ENCODE measurements around the gene KRT34. TPM values are rescaled to one million over a fixed set of nuclear protein-coding genes. Genes with fewer than 3 reads are reported as not detected.
A peak's percentile ranks its signal among the peaks of the same experiment; 100 is the strongest.

Gene KRT34
- total RNA-seq, 2 experiments from 2014 or later: not detected

GRCh38 chr17:41334385-41335305 lies 47.5 kb downstream of the KRT34 start:
- H3K36me3 Mint-ChIP-seq (ENCODE audit: low read depth): no peaks in the 10 kb centered on the region
- ChIA-PET POLR2A (interaction anchor here (2.1 kb wide), 1 partner anchor 26 kb away, joined by 6 read pairs; no protein-coding TSS in a partner anchor), CTCF (interaction anchor here (0.8 to 2.5 kb wide), 2 partner anchors 13 to 214 kb away, joined by 3 to 10 read pairs; no protein-coding TSS in a partner anchor)
- peak overlapping the region; percentile 94 for H3K27ac Mint-ChIP-seq
- intact Hi-C loops (cut with DNase I, micrococcal nuclease): loop anchor here in 1 of 2 experiments (5.0 kb wide), 2 partner anchors 43 to 213 kb away; no protein-coding TSS in a partner anchor
- no peak for TF ChIP-seq CTCF (IDR thresholded peaks at IDR 0.05)
- Histone ChIP-seq H3K36me3 (ENCODE audit: insufficient read depth, low read length) (no peaks in the 10 kb centered on the region), H3K9me3 (ENCODE audit: control insufficient read depth in 1 of 2, insufficient read depth in 1 of 2, low read length in 2 of 2) (no peaks in the 10 kb centered on the region), H3K4me1 (ENCODE audit: insufficient read depth, low read length) (peaks cover 56% of the 10 kb centered on the region), H3K4me3 (ENCODE audit: low read length) (no peak overlapping the region), H3K27me3 (ENCODE audit: control insufficient read depth in 1 of 2, insufficient read depth in 2 of 2, low read length in 2 of 2) (no peaks in the 10 kb centered on the region), H3K27ac (ENCODE audit: low read depth in 1 of 2, low read length in 2 of 2) (no peak overlapping the region)
- no peak for ATAC-seq (ENCODE audit: poor library complexity)
- peak overlapping the region; percentile 42 for H3K4me3 Mint-ChIP-seq
- H3K27me3 Mint-ChIP-seq: no peaks in the 10 kb centered on the region
- H3K4me1 Mint-ChIP-seq (ENCODE audit: low read depth): peaks cover 65% of the 10 kb centered on the region
- no peaks in the 10 kb centered on the region for H3K9me3 Mint-ChIP-seq
- DNase-seq: peak in 3 of 14 experiments; percentile 32 to 59 (median 37)

GRCh38 chr17:41333836-41334235 lies 48.3 kb downstream of the KRT34 start:
- Histone ChIP-seq H3K36me3 (ENCODE audit: insufficient read depth, low read length) (no peaks in the 10 kb centered on the region), H3K9me3 (ENCODE audit: control insufficient read depth in 1 of 2, insufficient read depth in 1 of 2, low read length in 2 of 2) (no peaks in the 10 kb centered on the region), H3K4me3 (ENCODE audit: low read length) (no peak overlapping the region), H3K27me3 (ENCODE audit: control insufficient read depth in 1 of 2, insufficient read depth in 2 of 2, low read length in 2 of 2) (no peaks in the 10 kb centered on the region), H3K27ac (ENCODE audit: low read depth in 1 of 2, low read length in 2 of 2) (no peak overlapping the region), H3K4me1 (ENCODE audit: insufficient read depth, low read length) (peaks cover 57% of the 10 kb centered on the region)
- H3K4me3 Mint-ChIP-seq: no peak overlapping the region
- intact Hi-C loops (cut with DNase I, micrococcal nuclease): no loop called here
- no peaks in the 10 kb centered on the region for H3K9me3 Mint-ChIP-seq
- H3K27ac Mint-ChIP-seq: peak overlapping the region; percentile 94
- TF ChIP-seq CTCF (IDR thresholded peaks at IDR 0.05): no peak
- no peak for ATAC-seq (ENCODE audit: poor library complexity)
- H3K36me3 Mint-ChIP-seq (ENCODE audit: low read depth): no peaks in the 10 kb centered on the region
- peaks cover 59% of the 10 kb centered on the region for H3K4me1 Mint-ChIP-seq (ENCODE audit: low read depth)
- H3K27me3 Mint-ChIP-seq: no peaks in the 10 kb centered on the region
- ChIA-PET CTCF (interaction anchor here (0.8 to 2.5 kb wide), 2 partner anchors 12 to 213 kb away, joined by 3 to 10 read pairs; no protein-coding TSS in a partner anchor), POLR2A (interaction anchor here (2.1 kb wide), 1 partner anchor 25 kb away, joined by 6 read pairs; no protein-coding TSS in a partner anchor)
- DNase-seq: no peak

GRCh38 chr17:41333098-41333497 lies 49.0 kb downstream of the KRT34 start:
- no peaks in the 10 kb centered on the region for H3K27me3 ChIP-seq (ENCODE audit: control insufficient read depth in 1 of 2, insufficient read depth in 2 of 2, low read length in 2 of 2)
- no peak for DNase-seq
- no peak overlapping the region for H3K4me3 ChIP-seq (ENCODE audit: low read length)
- H3K36me3 Mint-ChIP-seq (ENCODE audit: low read depth): no peaks in the 10 kb centered on the region
- no peaks in the 10 kb centered on the region for H3K36me3 ChIP-seq (ENCODE audit: insufficient read depth, low read length)
- no peaks in the 10 kb centered on the region for H3K9me3 Mint-ChIP-seq
- intact Hi-C loops (cut with DNase I, micrococcal nuclease): no loop called here
- POLR2A ChIA-PET: interaction anchor here (2.1 kb wide), 1 partner anchor 25 kb away, joined by 6 read pairs; no protein-coding TSS in a partner anchor
- no peak for ATAC-seq (ENCODE audit: poor library complexity)
- no peak overlapping the region for H3K27ac ChIP-seq (ENCODE audit: low read depth in 1 of 2, low read length in 2 of 2)
- H3K27ac Mint-ChIP-seq: peak overlapping the region; percentile 94
- peaks cover 58% of the 10 kb centered on the region for H3K4me1 Mint-ChIP-seq (ENCODE audit: low read depth)
- no peaks in the 10 kb centered on the region for H3K9me3 ChIP-seq (ENCODE audit: control insufficient read depth in 1 of 2, insufficient read depth in 1 of 2, low read length in 2 of 2)
- CTCF ChIA-PET: interaction anchor here (2.5 kb wide), 1 partner anchor 11 kb away, joined by 10 read pairs; no protein-coding TSS in a partner anchor
- no peak overlapping the region for H3K4me3 Mint-ChIP-seq
- H3K27me3 Mint-ChIP-seq: no peaks in the 10 kb centered on the region
- H3K4me1 ChIP-seq (ENCODE audit: insufficient read depth, low read length): peaks cover 61% of the 10 kb centered on the region
- no peak for TF ChIP-seq CTCF (IDR thresholded peaks at IDR 0.05)

Data from CD4-positive, alpha-beta T cell (primary cell).